ENCODE data around the gene ATXN7L3B. TPM values are rescaled to one million over a fixed set of nuclear protein-coding genes. Genes with fewer than 3 reads are reported as not detected.
"Not testable (repeated sequence)": the region's sequence is repeated elsewhere in the genome, so short reads cannot be mapped to it uniquely, and the experiment has no call there.

The ATXN7L3B gene
- total RNA-seq, 3 donors from 2014 or later (not counting 1 experiment from before 2014, with no cell fraction given), result 49.0 to 61.4 (median 51.6) TPM

DNA sequence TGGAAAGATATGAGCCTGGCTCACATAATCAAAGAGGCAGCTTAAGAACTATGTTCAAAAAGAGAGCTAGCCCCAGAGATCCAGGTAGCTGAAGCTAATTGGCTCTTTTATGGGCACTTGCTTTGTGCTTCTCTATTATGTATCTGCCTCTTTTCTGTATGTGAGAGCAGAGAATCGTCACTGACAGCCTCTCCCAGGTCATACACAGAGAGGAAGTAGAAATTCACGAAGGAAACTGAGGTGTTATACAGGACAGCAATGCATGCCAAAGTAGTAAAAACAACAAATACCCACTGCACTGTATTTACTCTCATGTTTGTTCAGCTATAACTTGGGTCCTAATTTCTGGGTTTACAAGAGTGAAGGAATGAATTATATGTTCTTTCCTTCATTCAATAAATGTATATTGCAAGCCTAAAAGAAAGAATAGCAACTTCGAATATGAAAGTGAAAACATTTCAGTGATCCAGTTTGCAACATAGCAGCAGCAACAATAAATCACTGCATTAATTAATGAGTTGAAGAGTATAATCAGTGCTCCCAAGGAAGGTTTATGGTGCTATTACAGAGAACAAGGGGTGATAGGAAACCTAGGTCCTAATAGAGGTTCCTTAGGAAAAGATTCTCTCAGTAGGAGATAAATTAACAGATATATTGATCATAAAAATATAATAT lies 47.1 kb upstream of the ATXN7L3B start:
- H3K9me3 ChIP-seq (ENCODE audit: control insufficient read depth, insufficient read depth, low read length), result no peaks in the 10 kb centered on the region
- peak overlapping the region; percentile 77 for H3K27ac ChIP-seq (ENCODE audit: low read length)
- peaks cover 2% of the 10 kb centered on the region for H3K4me1 ChIP-seq (ENCODE audit: control insufficient read depth, insufficient read depth, low read length)
- H3K27me3 Mint-ChIP-seq (ENCODE audit: low read depth in 2 of 2), result no peaks in the 10 kb centered on the region
- H3K4me3 Mint-ChIP-seq, result peak overlapping the region; percentile 77
- no peaks in the 10 kb centered on the region for H3K27me3 ChIP-seq (ENCODE audit: control insufficient read depth, insufficient read depth, low read length)
- DNase-seq (peak in 1 of 2 donors; percentile 35), ATAC-seq (peak; percentile 96 to 97 (median 97))
- no peak for TF ChIP-seq CTCF (IDR thresholded peaks at IDR 0.05)
- H3K36me3 ChIP-seq (ENCODE audit: control insufficient read depth, insufficient read depth, low read length), result no peaks in the 10 kb centered on the region
- H3K27ac Mint-ChIP-seq, result peak overlapping the region; percentile 78 to 81
- 0% methylated on average over 1 of the region's 3 CpGs for WGBS (ENCODE audit: insufficient coverage)
- H3K4me3 ChIP-seq (ENCODE audit: low read length), result peak overlapping the region; percentile 39
- no peaks in the 10 kb centered on the region for H3K36me3 Mint-ChIP-seq
- no peaks in the 10 kb centered on the region for H3K9me3 Mint-ChIP-seq
- intact Hi-C loops (cut with micrococcal nuclease), result no loop called here
- H3K4me1 Mint-ChIP-seq, result peaks cover 31 to 41% of the 10 kb centered on the region in 2 donors

- H3K4me3 ChIP-seq (ENCODE audit: low read length), result no peak overlapping the region
- H3K4me1 Mint-ChIP-seq, result peaks cover 31 to 50% of the 10 kb centered on the region in 2 donors
- H3K9me3 ChIP-seq (ENCODE audit: control insufficient read depth, insufficient read depth, low read length), result no peaks in the 10 kb centered on the region
- H3K27me3 Mint-ChIP-seq (ENCODE audit: low read depth in 2 of 2), result no peaks in the 10 kb centered on the region
- WGBS (ENCODE audit: insufficient coverage), result 0% methylated on average over 1 of the region's 1 CpG
- H3K36me3 Mint-ChIP-seq, result no peaks in the 10 kb centered on the region
- H3K9me3 Mint-ChIP-seq, result no peaks in the 10 kb centered on the region
- no peak for TF ChIP-seq CTCF (IDR thresholded peaks at IDR 0.05)
- intact Hi-C loops (cut with micrococcal nuclease), result no loop called here
- H3K27ac Mint-ChIP-seq, result peak overlapping the region; percentile 78 to 81
- H3K27me3 ChIP-seq (ENCODE audit: control insufficient read depth, insufficient read depth, low read length), result no peaks in the 10 kb centered on the region
- H3K4me3 Mint-ChIP-seq, result peak overlapping the region; percentile 67
- peak overlapping the region; percentile 77 for H3K27ac ChIP-seq (ENCODE audit: low read length)
- ATAC-seq, result no peak
- peaks cover 2% of the 10 kb centered on the region for H3K4me1 ChIP-seq (ENCODE audit: control insufficient read depth, insufficient read depth, low read length)
- no peak for DNase-seq
- no peaks in the 10 kb centered on the region for H3K36me3 ChIP-seq (ENCODE audit: control insufficient read depth, insufficient read depth, low read length)
Observed at GRCh38 chr12:74491374-74491773, 46.3 kb upstream of the ATXN7L3B start.

DNA sequence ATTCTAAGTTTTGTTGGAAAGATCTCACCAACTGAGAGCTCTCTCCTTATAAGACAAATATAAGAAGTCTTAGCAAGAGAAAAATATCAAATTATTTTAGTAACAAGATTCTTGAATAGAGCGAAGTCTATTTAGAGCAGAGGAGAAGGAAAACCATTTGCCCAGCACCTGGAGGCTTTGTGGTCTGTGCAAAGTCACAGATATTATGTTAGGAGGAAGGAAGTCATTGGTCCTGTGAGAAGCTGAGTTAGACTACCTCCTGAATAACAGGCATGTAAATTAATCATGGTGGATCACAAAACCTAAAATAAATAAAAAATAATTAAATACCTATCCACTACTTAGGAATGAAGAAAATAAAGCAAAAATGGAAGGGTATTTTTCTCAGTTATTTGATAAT lies 38.4 kb upstream of the ATXN7L3B start:
- Mint-ChIP-seq H3K36me3 (no peaks in the 10 kb centered on the region), H3K9me3 (no peaks in the 10 kb centered on the region), H3K4me1 (peaks cover 10 to 28% of the 10 kb centered on the region in 2 donors), H3K4me3 (peak overlapping the region; percentile 65), H3K27ac (peak overlapping the region in 1 of 2 donors; percentile 29), H3K27me3 (ENCODE audit: low read depth in 2 of 2) (no peaks in the 10 kb centered on the region)
- Histone ChIP-seq H3K4me1 (ENCODE audit: control insufficient read depth, insufficient read depth, low read length) (peaks cover 3% of the 10 kb centered on the region), H3K9me3 (ENCODE audit: control insufficient read depth, insufficient read depth, low read length) (no peaks in the 10 kb centered on the region), H3K27me3 (ENCODE audit: control insufficient read depth, insufficient read depth, low read length) (no peaks in the 10 kb centered on the region), H3K36me3 (ENCODE audit: control insufficient read depth, insufficient read depth, low read length) (no peaks in the 10 kb centered on the region), H3K27ac (ENCODE audit: low read length) (no peak overlapping the region), H3K4me3 (ENCODE audit: low read length) (no peak overlapping the region)
- ATAC-seq (peak in 1 of 3 donors; percentile 36), DNase-seq (no peak)
- 0% methylated on average over 1 of the region's 1 CpG for WGBS (ENCODE audit: insufficient coverage)
- intact Hi-C loops (cut with micrococcal nuclease), result no loop called here
- TF ChIP-seq CTCF (IDR thresholded peaks at IDR 0.05), result no peak

DNA sequence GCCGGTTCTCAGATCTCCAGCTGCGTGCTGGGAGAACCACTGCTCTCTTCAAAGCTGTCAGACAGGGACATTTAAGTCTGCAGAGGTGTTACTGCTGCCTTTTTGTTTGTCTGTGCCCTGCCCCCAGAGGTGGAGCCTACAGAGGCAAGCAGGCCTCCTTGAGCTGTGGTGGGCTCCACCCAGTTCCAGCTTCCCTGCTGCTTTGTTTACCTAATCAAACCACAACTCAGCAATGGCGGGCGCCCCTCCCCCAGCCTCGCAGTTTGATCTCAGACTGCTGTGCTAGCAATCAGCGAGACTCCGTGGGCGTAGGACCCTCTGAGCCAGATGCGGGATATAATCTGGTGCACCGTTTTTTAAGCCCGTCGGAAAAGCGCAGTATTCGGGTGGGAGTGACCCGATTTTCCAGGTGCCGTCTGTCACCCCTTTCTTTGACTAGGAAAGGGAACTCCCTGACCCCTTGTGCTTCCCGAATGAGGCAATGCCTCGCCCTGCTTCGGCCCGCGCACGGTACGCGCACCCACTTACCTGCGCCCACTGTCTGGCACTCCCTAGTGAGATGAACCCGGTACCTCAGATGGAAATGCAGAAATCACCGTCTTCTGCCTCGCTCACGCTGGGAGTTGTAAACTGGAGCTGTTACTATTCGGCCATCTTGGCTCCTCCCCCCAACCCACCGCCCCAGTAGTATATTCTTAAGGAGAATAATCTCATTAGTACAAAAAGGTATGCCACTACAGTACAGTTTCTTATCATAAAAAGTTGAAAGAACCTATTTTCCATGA lies 28.6 kb upstream of the ATXN7L3B start:
- ATAC-seq; H3K27me3 ChIP-seq (ENCODE audit: control insufficient read depth, insufficient read depth, low read length); H3K36me3 ChIP-seq (ENCODE audit: control insufficient read depth, insufficient read depth, low read length); H3K9me3 ChIP-seq (ENCODE audit: control insufficient read depth, insufficient read depth, low read length); H3K9me3 Mint-ChIP-seq; H3K27ac Mint-ChIP-seq; H3K4me1 ChIP-seq (ENCODE audit: control insufficient read depth, insufficient read depth, low read length); H3K4me3 Mint-ChIP-seq; H3K4me3 ChIP-seq (ENCODE audit: low read length); H3K4me1 Mint-ChIP-seq; H3K27ac ChIP-seq (ENCODE audit: low read length); H3K36me3 Mint-ChIP-seq; intact Hi-C loops (cut with micrococcal nuclease); DNase-seq; H3K27me3 Mint-ChIP-seq (ENCODE audit: low read depth in 2 of 2): not testable (repeated sequence)
- WGBS (ENCODE audit: insufficient coverage), result 98% methylated on average over 19 of the region's 31 CpGs
